Keratinocyte (primary cell): ENCODE data around the gene FGF8. TPM values are rescaled to one million over a fixed set of nuclear protein-coding genes. Genes with fewer than 3 reads are reported as not detected.

ENCODE experiments used
- DNase-seq: peaks from one replicate; pipeline ENCODE4 v3.0.0-alpha.2; 2011; ENCODE audit warnings: low read depth, missing footprints, low spot score
- FAIRE-seq: peaks from 2 replicates; lab custom pipeline; 2011; peaks lifted over from hg19 to GRCh38; lab: Jason Lieb, UNC
- H2AFZ ChIP-seq: 2 replicates; pipeline ENCODE4 v1.6.0; 2012; ENCODE audit warnings: low read length, control low read depth, inconsistent platforms; ENCODE audit not compliant: control insufficient read depth
- H3K27ac ChIP-seq: 2 replicates; pipeline ENCODE4 v1.5.1; 2011; ENCODE audit warnings: low read length; ENCODE audit not compliant: control insufficient read depth, insufficient read depth
- H3K27me3 ChIP-seq: 3 replicates; pipeline ENCODE4 v1.6.0; 2011; ENCODE audit warnings: low read length; ENCODE audit not compliant: control insufficient read depth, insufficient read depth; ENCODE audit errors: extremely low read depth
- H3K36me3 ChIP-seq, 2 experiments: 2 replicates in 1 of 2; 3 replicates in 1 of 2; pipeline ENCODE4 v1.5.1; 2011; ENCODE audit warnings: low read length in 2 of 2, mild to moderate bottlenecking in 1 of 2; ENCODE audit not compliant: control insufficient read depth in 2 of 2, insufficient read depth in 2 of 2; ENCODE audit errors: extremely low read depth in 1 of 2
- H3K4me1 ChIP-seq: 3 replicates; pipeline ENCODE4 v1.5.1; 2011; ENCODE audit warnings: low read length; ENCODE audit not compliant: control insufficient read depth, insufficient read depth; ENCODE audit errors: extremely low read depth
- H3K4me2 ChIP-seq: 3 replicates; pipeline ENCODE4 v1.6.0; 2011; ENCODE audit warnings: low read depth, low read length; ENCODE audit not compliant: control insufficient read depth, insufficient read depth; ENCODE audit errors: extremely low read depth
- H3K4me3 ChIP-seq, 3 experiments: fragments of 200-600 bp in 1 of 3; sonication (generic) in 1 of 3; 2 replicates in 2 of 3; 3 replicates in 1 of 3; pipeline ENCODE4 v1.5.1; 2011 to 2016; ENCODE audit warnings: low read length in 3 of 3, mild to moderate bottlenecking in 3 of 3, control low read depth in 2 of 3, inconsistent platforms in 1 of 3, low read depth in 1 of 3, mixed read lengths in 1 of 3, mixed run types in 1 of 3, moderate library complexity in 1 of 3; ENCODE audit not compliant: control insufficient read depth in 2 of 3, insufficient read depth in 2 of 3; ENCODE audit errors: extremely low read depth in 1 of 3
- H3K79me2 ChIP-seq: 2 replicates; pipeline ENCODE4 v1.6.0; 2012; ENCODE audit warnings: low read length; ENCODE audit not compliant: control insufficient read depth, insufficient read depth
- H3K9ac ChIP-seq: 3 replicates; pipeline ENCODE4 v1.6.0; 2011; ENCODE audit warnings: low read length; ENCODE audit not compliant: control insufficient read depth, insufficient read depth; ENCODE audit errors: extremely low read depth
- H3K9me1 ChIP-seq: 3 replicates; pipeline ENCODE4 v1.6.0; 2011; ENCODE audit warnings: low read length; ENCODE audit not compliant: control insufficient read depth, insufficient read depth; ENCODE audit errors: extremely low read depth
- H3K9me3 ChIP-seq: 2 replicates; pipeline ENCODE4 v1.5.1; 2012; ENCODE audit warnings: low read depth, low read length; ENCODE audit not compliant: control insufficient read depth
- H4K20me1 ChIP-seq: 3 replicates; pipeline ENCODE4 v1.6.0; 2011; ENCODE audit warnings: low read length; ENCODE audit not compliant: control insufficient read depth, insufficient read depth; ENCODE audit errors: extremely low read depth
- EZH2 ChIP-seq: IDR thresholded peaks from one replicate; pipeline ENCODE4 v1.6.1; 2012; ENCODE audit warnings: inconsistent platforms, mild to moderate bottlenecking, low read length, moderate library complexity
- dilution Hi-C: fragments of 300-500 bp; cut with MboI; formaldehyde crosslinking; loops from one replicate; pipeline ENCODE4 v1.7.0; 2020; ENCODE audit warnings: low sequenced_read_pairs; ENCODE audit not compliant: extremely low pct_ligation_motif_present
- polyA plus RNA-seq, 5 experiments: library from polyadenylated mRNA; depleted of rRNA in 3 of 5; stranded (reverse) in 3 of 5; stranded (forward) in 1 of 5; unstranded in 1 of 5; fragments of >200 nt; gene quantifications; 1 replicate in 1 of 5; 2 replicates in 3 of 5; 3 replicates in 1 of 5; pipeline versions ENCODE4 v1.2.1 to v1.2.3, GENCODE V29; 2011 to 2012; ENCODE audit warnings: missing spikeins in 2 of 5, low read depth in 1 of 5, low replicate concordance in 1 of 5
- TF ChIP-seq, protein P1 (sequence below), 3 experiments: IDR thresholded peaks in 1 of 3; conservative IDR thresholded peaks in 1 of 3; optimal IDR thresholded peaks in 1 of 3; 2 replicates in 2 of 3; 3 replicates in 1 of 3; pipeline versions ENCODE3 to v1.5.1; 2011; ENCODE audit warnings: low read length in 3 of 3, mild to moderate bottlenecking in 3 of 3, moderate library complexity in 2 of 3, control low read depth in 1 of 3, inconsistent platforms in 1 of 3; ENCODE audit not compliant: insufficient read depth in 2 of 3; ENCODE audit errors: extremely low read depth in 1 of 3

Gene FGF8
- polyA plus RNA-seq, 1 donor (not counting 4 experiments of a cell fraction or from before 2014, with no cell fraction given), result not detected

DNA sequence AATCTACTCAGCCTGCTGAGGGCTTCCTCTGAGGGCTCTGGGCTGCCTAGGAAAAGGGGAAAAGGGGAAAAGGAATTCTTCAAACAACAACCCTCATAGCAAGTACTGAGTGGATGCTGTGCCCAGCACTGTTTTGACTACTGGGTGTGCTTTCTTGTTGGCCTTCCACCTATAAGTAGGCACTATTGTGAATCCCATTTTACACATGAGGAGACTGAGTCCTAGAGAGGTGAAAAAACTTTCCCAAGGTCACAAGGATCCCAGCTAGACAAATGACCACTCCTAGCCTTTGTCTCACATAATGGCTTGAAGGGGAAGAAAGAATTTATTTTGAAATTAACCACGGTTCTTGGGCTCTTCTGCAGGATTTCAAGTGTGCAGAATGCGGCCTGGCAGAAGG is 17.1 kb downstream of the FGF8 start:
- Histone ChIP-seq H3K79me2 (no peaks in the 10 kb centered on the region), H3K9me1 (no peaks in the 10 kb centered on the region), H3K27ac (no peak overlapping the region), H2AFZ (no peak overlapping the region), H3K9me3 (no peaks in the 10 kb centered on the region), H3K4me1 (no peaks in the 10 kb centered on the region), H3K9ac (no peak overlapping the region), H3K27me3 (peaks cover 16% of the 10 kb centered on the region), H3K36me3 (no peaks in the 10 kb centered on the region), H4K20me1 (no peaks in the 10 kb centered on the region), H3K4me3 (no peak overlapping the region), H3K4me2 (no peak overlapping the region)
- no peak for TF ChIP-seq EZH2
- TF ChIP-seq, protein P1, sequence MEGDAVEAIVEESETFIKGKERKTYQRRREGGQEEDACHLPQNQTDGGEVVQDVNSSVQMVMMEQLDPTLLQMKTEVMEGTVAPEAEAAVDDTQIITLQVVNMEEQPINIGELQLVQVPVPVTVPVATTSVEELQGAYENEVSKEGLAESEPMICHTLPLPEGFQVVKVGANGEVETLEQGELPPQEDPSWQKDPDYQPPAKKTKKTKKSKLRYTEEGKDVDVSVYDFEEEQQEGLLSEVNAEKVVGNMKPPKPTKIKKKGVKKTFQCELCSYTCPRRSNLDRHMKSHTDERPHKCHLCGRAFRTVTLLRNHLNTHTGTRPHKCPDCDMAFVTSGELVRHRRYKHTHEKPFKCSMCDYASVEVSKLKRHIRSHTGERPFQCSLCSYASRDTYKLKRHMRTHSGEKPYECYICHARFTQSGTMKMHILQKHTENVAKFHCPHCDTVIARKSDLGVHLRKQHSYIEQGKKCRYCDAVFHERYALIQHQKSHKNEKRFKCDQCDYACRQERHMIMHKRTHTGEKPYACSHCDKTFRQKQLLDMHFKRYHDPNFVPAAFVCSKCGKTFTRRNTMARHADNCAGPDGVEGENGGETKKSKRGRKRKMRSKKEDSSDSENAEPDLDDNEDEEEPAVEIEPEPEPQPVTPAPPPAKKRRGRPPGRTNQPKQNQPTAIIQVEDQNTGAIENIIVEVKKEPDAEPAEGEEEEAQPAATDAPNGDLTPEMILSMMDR (optimal IDR thresholded peaks at IDR 0.05 in 1 of 3, IDR thresholded peaks at IDR 0.05 in 1 of 3, conservative IDR thresholded peaks at IDR 0.05 in 1 of 3; ENCODE audit: extremely low read depth in 1 of 3, insufficient read depth in 2 of 3, low read length in 3 of 3), result no peak
- FAIRE-seq (no peak), DNase-seq (no peak)
- dilution Hi-C loops, result no loop called here

DNA sequence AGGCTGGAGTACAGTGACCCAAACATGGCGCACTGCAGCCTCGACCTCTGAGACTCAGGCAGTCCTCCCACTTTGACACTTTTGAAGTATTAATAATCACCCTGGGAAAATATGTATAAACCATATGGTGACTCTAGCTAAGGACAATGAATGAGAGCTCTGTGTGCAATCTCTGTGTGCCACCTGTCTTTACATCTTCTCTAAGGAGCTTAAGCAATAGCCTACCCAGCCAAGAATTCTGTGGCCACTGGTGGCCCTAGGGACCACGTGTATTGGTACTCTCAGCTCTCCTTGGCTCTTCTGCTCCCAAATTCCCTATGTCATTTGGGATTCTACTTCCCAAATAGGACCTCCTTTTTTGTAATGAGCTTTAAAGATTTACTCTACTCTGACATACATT is 23.7 kb downstream of the FGF8 start:
- Histone ChIP-seq H3K36me3 (no peaks in the 10 kb centered on the region), H3K4me1 (no peaks in the 10 kb centered on the region), H3K9me1 (no peaks in the 10 kb centered on the region), H4K20me1 (no peaks in the 10 kb centered on the region), H3K79me2 (no peaks in the 10 kb centered on the region), H3K27me3 (peaks cover 7% of the 10 kb centered on the region), H3K9ac (no peak overlapping the region), H3K27ac (no peak overlapping the region), H3K4me2 (no peak overlapping the region), H3K9me3 (no peaks in the 10 kb centered on the region), H3K4me3 (no peak overlapping the region), H2AFZ (no peak overlapping the region)
- no peak for TF ChIP-seq EZH2
- TF ChIP-seq, protein P1 (optimal IDR thresholded peaks at IDR 0.05 in 1 of 3, IDR thresholded peaks at IDR 0.05 in 1 of 3, conservative IDR thresholded peaks at IDR 0.05 in 1 of 3; ENCODE audit: extremely low read depth in 1 of 3, insufficient read depth in 2 of 3, low read length in 3 of 3), result no peak
- dilution Hi-C loops, result no loop called here
- no peak for DNase-seq
- no peak for FAIRE-seq
